ENCODE data around the gene RUFY2.
A peak's percentile ranks its signal among the peaks of the same experiment; 100 is the strongest.

The RUFY2 gene

DNA sequence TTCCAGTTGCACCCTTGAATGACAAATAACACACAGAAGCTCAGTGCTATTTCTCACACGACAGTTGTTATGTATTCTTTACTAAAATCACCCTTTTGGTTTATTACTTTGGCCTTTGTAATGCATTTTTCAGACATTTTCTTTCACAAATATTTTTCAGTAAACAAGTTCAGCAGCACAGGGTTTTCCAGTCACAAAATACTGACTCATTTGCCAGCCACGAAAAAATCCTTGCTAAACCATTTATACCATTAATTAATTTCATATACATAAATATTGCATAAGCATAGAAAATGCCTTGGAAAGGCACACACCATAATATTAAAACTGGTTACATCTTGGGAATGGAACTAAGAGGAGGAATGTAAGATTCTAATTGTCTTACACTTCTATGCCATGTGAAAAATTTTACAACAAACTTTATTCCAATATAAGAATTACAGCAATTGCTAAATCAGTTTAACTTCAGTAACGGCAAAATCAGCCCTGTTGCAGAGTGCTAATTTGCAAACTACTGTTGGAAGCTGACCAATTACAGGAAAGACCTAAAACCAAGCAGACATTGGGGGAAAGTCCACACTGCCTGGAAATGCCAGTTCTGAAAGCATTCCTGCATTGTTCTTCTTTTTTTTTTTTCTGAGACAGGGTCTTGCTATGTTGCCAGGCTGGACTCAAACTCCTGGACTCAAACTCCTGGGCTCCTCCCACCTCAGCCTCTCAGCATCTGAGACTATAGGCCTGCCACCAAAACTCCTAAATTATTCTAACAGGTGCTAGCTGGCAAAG is 42.8 kb downstream of the RUFY2 start:
- DNase-seq (ENCODE audit: low spot score), result no peak

DNA sequence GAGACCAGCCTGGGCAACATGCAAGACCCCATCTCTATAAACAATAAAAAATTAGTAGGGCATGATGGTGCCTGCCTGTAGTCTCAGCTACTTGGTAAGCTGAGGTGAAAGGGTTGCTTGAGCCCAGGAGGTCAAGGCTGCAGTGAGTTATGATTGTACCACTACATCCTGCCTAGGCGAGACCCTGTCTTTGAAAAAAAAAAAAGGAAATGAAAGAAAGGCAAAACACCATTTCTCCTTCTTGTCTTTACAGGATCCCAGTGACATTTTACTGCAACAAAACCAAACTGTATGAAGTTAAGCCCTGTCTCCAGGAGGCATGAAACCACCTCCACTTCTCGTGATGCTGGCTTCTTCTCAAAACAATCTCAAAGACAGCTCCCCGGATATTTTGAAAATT is 44.5 kb downstream of the RUFY2 start:
- no peak for DNase-seq (ENCODE audit: low spot score)

DNA sequence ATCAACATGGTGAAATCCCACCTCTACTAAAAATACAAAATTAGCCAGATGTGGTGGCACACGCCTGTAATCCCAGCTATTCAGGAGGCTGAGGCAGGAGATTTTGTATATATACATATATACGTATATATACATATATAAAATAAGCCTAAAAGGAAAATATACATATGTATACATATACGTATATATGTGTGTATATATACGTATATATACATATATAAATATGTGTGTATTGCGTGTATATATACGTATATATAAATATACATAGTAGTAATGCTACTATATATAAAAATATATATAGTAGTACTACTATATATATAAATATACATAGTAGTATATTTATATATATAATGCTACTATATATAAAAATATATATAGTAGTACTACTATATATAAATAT is 47.9 kb downstream of the RUFY2 start:
- DNase-seq (ENCODE audit: low spot score), result no peak

DNA sequence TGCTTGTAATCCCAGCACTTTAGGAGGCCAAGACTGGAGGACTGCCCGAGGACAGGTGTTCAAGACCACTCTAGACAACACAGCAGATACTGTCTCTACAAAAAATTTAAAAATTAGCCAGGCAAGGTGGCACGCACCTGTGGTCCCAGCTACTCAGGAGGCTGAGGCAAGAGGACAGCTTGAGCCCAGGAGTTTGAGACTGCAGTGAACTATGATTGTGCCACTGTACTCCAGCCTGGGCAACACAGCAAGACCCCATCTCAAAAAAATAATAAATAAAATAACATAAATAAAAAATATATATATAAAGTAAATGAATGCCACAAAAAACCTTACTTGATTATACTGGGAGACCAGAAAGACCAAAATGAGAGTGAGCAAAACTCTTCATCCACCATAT is 53.5 kb downstream of the RUFY2 start:
- no peak for DNase-seq (ENCODE audit: low spot score)

DNA sequence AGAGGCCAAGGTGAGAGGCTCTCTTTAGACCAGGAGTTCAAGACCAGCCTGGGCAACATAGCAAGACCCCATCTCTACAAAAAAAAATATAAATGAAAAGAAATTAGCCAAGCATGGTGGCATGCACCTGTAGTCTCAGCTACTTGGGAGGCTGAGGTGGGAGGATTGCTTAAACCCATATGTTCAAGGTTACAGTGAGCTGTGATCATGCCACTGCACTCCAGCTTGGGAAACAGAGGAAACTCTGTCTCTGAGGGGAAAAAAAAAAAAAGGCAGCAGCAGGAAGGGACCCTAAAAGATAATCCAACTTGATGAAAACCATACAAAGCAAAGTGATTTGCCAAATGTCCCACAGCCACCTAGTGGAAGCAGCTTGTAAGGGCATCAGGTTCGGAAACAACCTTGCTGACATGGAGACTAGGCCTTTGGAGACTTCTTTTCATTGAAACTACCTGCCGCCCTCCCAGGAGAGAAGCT is 58.8 kb downstream of the RUFY2 start:
- DNase-seq (ENCODE audit: low spot score), result peak; percentile 53

DNA sequence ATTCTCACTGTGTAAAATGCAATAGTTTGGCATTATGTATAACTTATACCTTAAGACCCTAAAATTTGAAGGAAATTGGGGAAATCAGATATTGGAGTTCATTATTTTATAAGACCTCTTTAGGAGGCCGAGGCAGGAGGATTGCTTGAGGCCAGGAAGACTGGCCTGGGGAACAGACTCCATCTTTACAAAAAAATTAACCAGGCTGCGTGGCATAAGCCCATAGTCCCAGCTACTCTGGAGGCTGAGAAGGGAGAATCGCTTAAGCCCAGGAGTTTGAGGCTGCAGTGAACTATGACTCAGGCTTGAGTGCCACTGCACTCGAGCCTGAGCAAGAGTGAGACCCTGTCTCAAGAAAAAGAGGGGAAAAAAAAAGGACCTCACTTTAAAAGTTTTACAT is 60.3 kb downstream of the RUFY2 start:
- no peak for DNase-seq (ENCODE audit: low spot score)

DNA sequence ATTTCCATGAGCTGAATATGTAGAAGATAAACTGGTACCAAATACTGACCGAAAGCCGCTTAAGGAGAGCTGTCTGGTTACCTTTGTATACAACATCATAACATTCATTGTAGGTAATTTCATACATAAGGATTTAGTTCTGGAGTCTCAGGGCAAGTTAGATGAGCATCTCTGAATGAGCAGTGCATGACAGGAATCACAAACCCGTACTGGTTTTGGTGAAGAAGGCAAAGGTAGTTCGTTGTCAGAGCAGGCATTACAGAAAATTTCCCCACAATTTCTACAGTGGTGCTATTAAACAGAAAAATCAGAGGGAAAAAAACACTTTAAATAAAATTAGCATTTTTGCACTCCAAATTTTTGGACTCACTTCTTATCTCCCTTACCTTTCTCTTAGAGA is 61.5 kb downstream of the RUFY2 start:
- DNase-seq (ENCODE audit: low spot score), result no peak

DNA sequence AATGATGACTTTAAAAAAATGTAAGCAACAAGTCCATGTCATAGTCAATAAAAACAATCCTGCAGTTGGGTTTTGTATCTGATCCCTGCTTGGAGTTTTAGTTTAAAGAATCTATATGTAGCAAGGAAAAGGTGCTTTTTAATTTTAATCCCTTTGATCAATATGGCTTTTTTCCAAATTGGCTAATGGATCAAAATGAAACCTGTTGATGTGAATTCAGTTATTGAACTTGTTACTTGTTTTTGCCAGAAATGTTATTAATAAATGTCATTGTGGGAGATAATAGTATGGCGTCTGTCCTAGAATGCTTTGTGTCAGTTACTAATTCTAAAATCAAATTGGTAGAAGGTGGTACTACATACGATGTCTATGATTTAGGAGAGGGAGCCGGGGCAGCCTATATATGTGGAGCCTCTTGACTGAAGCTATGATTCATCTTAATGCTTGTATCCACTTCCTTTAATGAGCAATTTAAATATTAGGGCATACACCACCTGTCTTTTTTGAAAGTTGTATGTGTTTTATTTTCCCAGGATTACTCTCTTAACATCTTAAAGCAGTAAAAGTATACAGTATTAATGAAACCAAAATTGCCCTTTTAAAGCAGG is 64.1 kb downstream of the RUFY2 start:
- no peak for DNase-seq (ENCODE audit: low spot score)

DNA sequence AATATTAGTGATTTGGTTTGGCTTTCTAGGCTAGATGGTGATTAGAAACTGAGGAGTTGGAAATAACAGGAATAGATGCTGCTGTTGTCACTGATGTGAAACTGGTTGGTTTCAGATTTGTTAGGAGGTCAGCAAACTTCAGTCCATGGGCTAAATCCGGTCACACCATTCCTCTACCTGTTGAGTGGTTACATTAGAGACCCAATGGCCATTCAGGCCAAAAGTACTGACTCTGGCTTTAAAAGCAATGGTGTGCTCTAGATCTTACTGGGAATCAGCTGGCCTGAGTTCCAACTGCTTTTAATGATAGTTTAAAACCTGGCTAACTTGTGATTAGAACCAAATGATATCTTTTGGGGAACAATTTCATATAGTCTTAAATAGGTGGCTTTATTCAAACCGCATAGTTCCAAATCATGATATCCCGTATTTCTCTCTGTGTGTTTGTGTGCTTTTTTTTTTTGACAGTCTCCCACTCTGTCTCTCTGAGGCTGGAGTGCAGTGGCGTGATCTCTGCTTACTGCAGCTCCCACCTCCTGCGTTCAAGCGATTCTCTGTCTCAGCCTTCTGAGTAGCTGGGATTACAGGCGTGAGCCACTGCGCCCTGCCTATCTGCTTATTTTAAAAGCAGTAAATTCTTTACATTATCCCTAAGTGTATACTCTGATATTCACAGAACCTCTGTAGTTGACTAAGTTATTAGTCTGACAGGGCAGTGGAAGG is 66.6 kb downstream of the RUFY2 start:
- no peak for DNase-seq (ENCODE audit: low spot score)

DNA sequence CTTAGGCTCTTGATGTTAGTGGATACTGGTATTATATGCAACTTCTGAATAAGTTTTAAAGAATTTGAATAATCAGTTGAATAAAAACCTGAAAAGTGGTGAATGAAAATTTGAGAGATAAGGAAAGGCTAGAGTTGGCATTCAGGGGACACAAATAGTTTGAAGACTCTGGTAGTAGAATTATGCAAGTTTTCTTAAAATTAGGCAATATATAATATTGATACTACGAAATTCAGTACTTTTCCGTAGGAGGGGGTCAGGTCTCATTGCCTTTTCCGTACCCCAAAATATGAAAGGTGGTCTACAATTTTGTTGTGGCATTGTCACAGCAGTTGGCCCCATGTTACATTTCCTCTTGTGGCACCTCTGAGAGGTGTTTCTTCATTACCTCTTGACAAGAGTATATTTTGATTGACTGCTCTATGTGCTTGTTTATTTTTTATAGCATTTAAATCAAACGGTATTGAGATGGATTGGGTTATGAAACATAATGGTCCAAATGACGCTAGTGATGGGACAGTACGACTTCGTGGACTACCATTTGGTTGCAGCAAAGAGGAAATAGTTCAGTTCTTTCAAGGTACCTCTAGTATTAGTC is 70.2 kb downstream of the RUFY2 start:
- DNase-seq (ENCODE audit: low spot score), result no peak

DNA sequence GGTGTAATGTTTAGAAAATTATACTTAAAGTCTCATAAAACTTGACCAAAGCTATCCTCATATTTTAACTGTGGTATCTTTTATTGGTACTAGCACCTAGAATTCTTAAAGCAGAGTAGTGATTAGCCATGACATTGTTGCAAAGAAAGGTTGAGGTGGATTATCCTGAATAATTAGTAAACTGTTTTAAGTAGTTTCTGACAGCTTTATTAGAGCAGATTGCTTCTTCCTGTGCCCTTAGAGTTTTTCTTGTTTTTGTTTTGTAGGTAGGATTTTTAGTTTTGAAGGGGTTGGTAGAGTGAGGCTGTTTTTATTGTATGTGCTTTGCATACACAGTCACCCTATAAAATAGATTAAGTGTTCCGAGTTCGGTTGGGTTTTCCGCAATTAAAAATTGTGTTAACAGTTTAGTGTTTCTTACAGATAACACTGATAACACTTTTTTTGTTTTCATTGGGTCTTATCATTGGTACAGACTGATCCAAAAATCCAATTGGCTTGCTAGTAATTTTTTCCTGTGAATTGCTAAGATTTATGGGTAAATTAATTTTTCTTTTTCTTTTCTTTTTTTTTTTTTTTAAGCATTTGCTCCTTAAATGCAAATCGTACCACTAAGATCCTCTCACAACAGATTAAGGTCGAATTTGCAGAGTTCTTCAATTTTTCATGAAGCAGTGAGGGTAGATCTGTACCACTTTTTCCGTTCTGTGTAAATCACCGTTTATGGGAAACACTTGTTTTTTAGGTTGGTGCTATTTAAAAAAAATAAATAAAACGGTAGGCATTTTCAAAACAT is 72.2 kb downstream of the RUFY2 start:
- DNase-seq (ENCODE audit: low spot score), result no peak

DNA sequence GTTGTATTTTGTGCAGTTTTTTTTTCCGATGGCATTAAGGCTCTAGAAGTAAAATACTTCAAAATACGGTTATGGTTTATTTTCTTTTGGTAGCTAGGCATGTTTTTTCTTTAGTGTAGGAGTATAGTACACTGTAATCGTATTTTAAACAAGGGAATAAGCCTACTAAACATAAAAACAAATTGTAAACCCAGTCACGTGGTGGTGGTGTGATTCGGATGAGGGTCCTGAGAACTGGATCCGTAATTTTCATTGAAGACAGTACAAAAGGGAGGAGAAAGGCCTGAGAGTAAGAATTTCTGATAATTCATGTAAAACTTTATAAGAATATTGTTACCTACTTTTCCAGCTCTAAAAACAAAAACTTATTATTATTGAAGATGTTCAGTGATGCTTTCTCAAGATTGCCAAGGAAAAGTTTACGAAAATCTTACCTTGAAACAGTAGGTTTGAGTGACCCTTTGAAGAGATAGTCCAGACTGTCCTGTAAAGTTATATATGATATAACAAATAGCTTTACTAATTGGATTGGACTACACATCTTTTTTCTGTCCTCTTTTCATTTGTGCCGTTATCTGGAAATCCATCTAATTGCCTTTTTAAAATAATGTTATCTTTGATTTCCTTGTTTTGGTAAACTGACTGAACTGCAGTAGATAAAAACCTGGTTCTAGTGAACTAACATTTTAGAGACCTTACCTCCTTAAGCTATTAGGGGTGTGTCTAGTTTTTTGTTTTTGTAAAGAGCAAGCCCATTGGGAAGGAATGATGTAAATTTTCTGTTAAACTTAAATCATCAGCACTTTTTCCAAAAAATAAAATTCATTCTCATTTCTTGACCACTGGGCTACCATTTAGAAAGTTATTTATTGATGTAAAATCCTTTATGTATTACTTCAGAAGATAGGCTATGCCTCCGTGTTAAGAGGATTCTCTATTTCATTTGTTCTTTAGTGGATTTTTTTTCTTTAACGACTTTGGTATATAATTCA is 73.3 kb downstream of the RUFY2 start:
- DNase-seq (ENCODE audit: low spot score), result peak; percentile 62

DNA sequence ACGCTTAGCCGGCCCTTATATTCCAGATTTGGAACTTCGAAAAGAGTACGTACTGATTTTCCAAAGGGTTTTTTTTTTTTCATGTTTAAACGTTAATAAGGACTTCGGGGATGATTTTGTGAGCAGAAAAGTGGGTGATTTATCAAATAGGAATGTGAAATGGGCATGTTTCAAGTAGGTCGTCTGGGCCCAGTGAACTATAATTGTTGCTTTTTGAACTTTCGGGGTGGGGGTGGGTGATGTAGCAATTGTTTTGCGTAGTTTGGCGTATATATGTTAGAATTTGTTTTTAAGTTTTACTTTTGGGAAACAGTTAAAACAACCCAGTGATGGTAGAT is 74.0 kb downstream of the RUFY2 start:
- no peak for DNase-seq (ENCODE audit: low spot score)

DNA sequence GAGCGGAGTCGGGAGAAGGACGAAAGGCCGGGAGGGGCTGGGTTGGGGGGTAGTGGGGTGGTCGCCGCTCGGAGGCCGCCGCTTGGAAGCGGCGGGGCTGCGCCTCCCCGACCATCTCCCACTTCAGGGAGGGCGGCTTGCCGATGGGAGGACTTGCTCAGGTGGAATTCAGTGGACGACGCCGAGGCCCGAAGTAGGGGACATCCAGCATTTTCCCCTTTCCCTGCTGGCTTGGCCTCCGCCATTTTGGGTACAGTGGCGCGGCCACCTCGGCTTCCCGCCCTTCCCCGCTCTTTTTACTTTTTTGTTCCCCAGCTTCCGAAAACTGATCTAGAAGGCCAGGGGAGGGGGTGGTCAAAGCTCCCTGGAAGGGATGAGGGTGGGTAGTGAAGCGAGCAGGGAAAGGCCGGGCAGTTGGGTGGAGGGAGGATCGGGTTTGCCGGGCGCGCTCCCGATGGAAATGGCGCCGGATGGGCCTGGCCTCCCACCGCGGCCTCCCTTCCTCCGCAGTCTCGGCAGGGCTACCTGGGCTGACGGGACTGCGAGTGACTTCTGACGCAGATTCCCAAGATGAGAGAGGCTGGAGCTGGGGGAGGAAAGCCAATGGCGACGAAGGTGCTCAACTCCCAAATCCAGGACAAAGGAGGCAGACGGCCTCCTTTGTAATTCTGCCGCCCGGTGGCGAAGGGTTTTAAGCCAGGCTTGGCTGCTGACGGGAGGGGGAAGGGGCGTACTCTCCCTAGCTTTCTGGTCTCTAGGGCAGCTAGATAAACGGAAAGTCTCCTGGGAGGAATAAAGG is 74.6 kb downstream of the RUFY2 start, which contains the start of gene PBLD:
Gene PBLD (minus strand): TSS at position 670 of the 799 bp plus-strand sequence. CDS start 26,084 bp downstream, outside the sequence.
- DNase-seq (ENCODE audit: low spot score), result peak; percentile 87

DNA sequence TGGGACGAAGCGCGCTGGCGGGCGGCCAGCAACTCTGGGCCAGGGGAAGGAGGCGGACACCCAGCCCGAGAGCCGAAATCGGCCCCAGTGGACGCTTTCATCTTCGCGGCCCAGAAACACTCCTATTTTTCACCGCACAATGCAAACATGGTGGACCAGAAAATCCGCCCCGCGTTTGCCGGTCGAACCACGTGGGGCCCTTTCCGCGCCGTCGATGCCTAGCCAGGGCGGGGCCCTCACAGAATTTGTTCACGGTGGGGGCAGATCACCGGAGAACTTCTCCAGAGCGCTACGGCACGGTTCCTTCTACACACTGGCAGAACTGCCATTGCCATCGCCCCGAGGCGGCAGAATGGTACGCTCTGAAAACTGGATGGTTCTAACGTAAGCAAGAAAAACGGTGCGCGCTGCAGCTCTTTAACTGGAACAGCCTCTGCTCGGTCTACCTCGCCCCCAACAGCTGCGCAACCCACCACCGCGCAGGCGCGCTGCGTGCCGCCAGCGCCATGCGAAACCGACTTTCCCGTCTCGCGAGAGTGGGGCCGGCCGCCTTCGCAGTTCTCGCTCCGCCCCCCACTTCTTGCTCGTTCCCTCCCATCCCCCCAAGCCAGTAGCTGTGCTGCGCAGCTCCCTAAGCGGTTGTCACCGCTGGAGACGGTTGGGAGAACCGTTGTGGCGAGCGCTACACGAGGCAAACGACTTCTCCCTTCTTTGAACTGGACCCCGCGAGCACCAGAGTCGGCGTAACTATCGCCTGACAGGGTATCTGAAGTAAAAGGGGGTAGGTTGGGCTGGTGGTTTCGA is 75.4 kb downstream of the RUFY2 start, which contains the start of gene HNRNPH3:
Gene HNRNPH3 (plus strand): TSS at position 610 of the 804 bp plus-strand sequence. CDS start 5,158 bp downstream, outside the sequence.
- peak; percentile 98 for DNase-seq (ENCODE audit: low spot score)

DNA sequence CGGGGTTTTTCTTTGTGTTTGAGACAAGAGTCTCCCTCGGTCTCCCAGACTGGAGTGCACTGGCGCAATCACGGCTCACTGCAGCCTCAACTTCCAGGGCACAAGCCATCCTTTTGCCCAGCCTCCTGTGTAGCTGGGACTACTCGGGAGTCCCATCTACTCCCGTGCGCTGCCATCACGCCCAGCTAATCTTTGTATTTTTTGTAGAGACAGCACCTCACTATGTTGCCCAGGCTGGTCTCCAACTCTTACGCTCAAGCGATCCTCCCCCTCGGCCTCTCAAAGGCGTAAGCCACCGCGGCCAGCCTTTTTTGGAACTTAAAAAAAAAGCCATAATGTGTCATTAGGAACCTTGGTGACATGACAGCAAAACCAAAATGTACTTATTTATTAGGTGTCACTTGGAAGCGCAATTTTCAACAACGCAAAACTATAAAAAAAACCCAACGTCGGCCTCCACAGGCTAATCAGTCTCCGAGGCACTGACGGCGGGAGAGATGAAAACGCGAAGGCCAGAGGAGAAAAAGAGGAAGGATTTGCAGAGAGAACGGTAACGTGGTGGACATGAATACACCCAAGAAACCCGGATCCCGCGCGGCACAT is 76.1 kb downstream of the RUFY2 start:
- peak; percentile 66 for DNase-seq (ENCODE audit: low spot score)

DNA sequence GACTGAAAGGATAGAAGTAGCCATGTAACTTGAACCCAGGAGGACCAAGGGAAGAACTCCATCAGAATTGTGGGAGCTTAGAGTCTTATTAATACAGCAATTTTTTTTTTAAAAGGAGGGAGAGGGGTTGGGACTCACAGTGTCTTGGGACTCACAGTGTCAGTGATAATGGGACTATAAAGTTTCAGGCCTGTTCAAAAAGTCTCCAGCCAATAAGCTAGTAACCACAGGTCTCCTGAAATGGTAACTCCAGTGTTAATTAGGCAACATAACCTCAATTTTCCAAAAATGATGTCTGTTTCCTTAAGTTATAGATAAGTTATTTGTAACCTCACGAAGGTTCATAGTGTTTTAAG is 77.6 kb downstream of the RUFY2 start:
- no peak for DNase-seq (ENCODE audit: low spot score)

Data from pons (tissue), 1 donor.